ENCODE measurements around the gene VGF.
"Not testable (repeated sequence)": the region's sequence is repeated elsewhere in the genome, so short reads cannot be mapped to it uniquely, and the experiment has no call there.

The VGF gene

GRCh38 chr7:101140746-101141382 is 24.5 kb downstream of the VGF start:
- peak overlapping the region; percentile 6; the same call in 1 of the 2 replicates for H3K27ac ChIP-seq
- no peak for TF ChIP-seq CTCF (IDR thresholded peaks at IDR 0.05)
- no peak for TF ChIP-seq ZFX (IDR thresholded peaks at IDR 0.05; ENCODE audit: borderline replicate concordance)

- peak overlapping the region; percentile 6; the same call in 1 of the 2 replicates for H3K27ac ChIP-seq
- TF ChIP-seq CTCF (IDR thresholded peaks at IDR 0.05) (no peak), ZFX (IDR thresholded peaks at IDR 0.05; ENCODE audit: borderline replicate concordance) (no peak)
Measured at GRCh38 chr7:101140339-101140699, 25.1 kb downstream of the VGF start.

- H3K27ac ChIP-seq, result peak overlapping the region; percentile 31; the same call in 1 of the 2 replicates
- no peak for TF ChIP-seq ZFX (IDR thresholded peaks at IDR 0.05; ENCODE audit: borderline replicate concordance)
- TF ChIP-seq CTCF (IDR thresholded peaks at IDR 0.05), result peak; percentile 91
Measured at GRCh38 chr7:101138213-101138870, 27.0 kb downstream of the VGF start.

GRCh38 chr7:101137651-101138212 is 27.6 kb downstream of the VGF start:
- no peak for TF ChIP-seq CTCF (IDR thresholded peaks at IDR 0.05)
- no peak for TF ChIP-seq ZFX (IDR thresholded peaks at IDR 0.05; ENCODE audit: borderline replicate concordance)
- peak overlapping the region; percentile 31; the same call in 1 of the 2 replicates for H3K27ac ChIP-seq

- TF ChIP-seq ZFX (IDR thresholded peaks at IDR 0.05; ENCODE audit: borderline replicate concordance) (no peak), CTCF (IDR thresholded peaks at IDR 0.05) (no peak)
- no peak overlapping the region for H3K27ac ChIP-seq
Measured at GRCh38 chr7:101134399-101134980, 30.9 kb downstream of the VGF start.

GRCh38 chr7:101133621-101134398 is 31.6 kb downstream of the VGF start:
- TF ChIP-seq CTCF (IDR thresholded peaks at IDR 0.05), result no peak
- no peak for TF ChIP-seq ZFX (IDR thresholded peaks at IDR 0.05; ENCODE audit: borderline replicate concordance)
- no peak overlapping the region for H3K27ac ChIP-seq

GRCh38 chr7:101132626-101133600 is 32.5 kb downstream of the VGF start:
- not testable (repeated sequence) for H3K27ac ChIP-seq
